Fibroblast of pulmonary artery (primary cell): ENCODE data around the gene SIRT6.

Experiments used
- DNase-seq: peaks from one replicate; pipeline ENCODE4 v3.0.0-alpha.2; 2010; ENCODE audit warnings: low read depth
- H3K4me3 ChIP-seq: replicated peaks from 2 replicates; pipeline ENCODE4 v1.5.1; 2011; ENCODE audit warnings: low read depth, mild to moderate bottlenecking, control low read depth, low read length, moderate library complexity
- CTCF ChIP-seq: IDR thresholded peaks from 2 replicates; pipeline ENCODE4 v1.5.1; 2011; ENCODE audit warnings: mild to moderate bottlenecking, control low read depth, low read length, inconsistent platforms; ENCODE audit errors: missing control alignments

The SIRT6 gene

DNA sequence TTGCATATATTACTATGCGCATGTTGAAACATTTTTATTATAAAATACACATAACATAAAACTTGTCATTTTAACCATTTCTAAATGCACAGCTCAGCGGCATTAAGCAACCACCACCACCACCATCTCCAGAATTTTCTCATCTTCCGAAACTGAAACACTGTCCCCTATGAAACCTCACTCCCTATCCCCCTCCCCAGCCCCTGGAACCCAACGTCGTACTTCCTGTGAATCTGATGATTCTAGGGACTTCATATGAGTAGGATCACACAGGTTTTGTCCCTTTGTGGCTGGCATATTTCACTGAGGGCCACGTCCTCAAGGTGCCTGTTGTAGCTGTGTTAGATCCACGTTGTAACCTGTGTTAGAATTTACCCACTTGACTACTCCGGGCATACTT is 57.7 kb downstream of the SIRT6 start:
- peak overlapping the region; percentile 88 for H3K4me3 ChIP-seq
- DNase-seq, result no peak
- no peak for TF ChIP-seq CTCF
